Ovary (tissue), 9 donors: Measurements from ENCODE around the gene CMTM5. TPM values are rescaled to one million over a fixed set of nuclear protein-coding genes. Genes with fewer than 3 reads are reported as not detected.

Experiments used
- DNase-seq, 5 donors: peaks; one replicate each; pipeline ENCODE4 v3.0.0-alpha.2; 2019 to 2020
- H3K27ac ChIP-seq, 2 donors: fragments of 200-600 bp; one replicate each; pipeline versions ENCODE4 v1.5.1 to v1.8.0; 2019 to 2022
- H3K27me3 ChIP-seq: fragments of 200-600 bp; one replicate; pipeline ENCODE4 v1.8.0; 2022
- H3K36me3 ChIP-seq: fragments of 200-600 bp; sonication (generic); one replicate; pipeline ENCODE4 v1.5.1; 2019
- H3K4me1 ChIP-seq: one replicate; pipeline ENCODE4 v1.8.1; 2013; ENCODE audit warnings: mild to moderate bottlenecking, moderate library complexity; ENCODE audit not compliant: insufficient read depth
- H3K4me3 ChIP-seq: fragments of 200-600 bp; sonication (generic); one replicate; pipeline ENCODE4 v1.5.1; 2017
- H3K9me3 ChIP-seq, 2 donors: fragments of 200-600 bp in 1 of 2; sonication (generic) in 1 of 2; one replicate each; pipeline versions ENCODE4 v1.5.1 to v1.8.1; 2013 to 2019; ENCODE audit warnings: mild to moderate bottlenecking in 1 of 2, moderate library complexity in 1 of 2
- EP300 ChIP-seq: sonication (generic); formaldehyde crosslinking; IDR thresholded peaks from one replicate; pipeline ENCODE4 v1.6.1; 2017; ENCODE audit warnings: antibody characterized with exemption
- POLR2A ChIP-seq: fragments of 450-650 bp; IDR thresholded peaks from one replicate; pipeline ENCODE4 v1.6.1; 2017; ENCODE audit warnings: antibody characterized with exemption, mild to moderate bottlenecking, moderate library complexity
- WGBS, 3 donors: extraction: QIAGEN DNeasy Blood & Tissue Kit in 1 of 3; methylation state at CpG; one replicate each; pipeline versions ENCODE4 v1.1.5 to v1.1.7; 2013 to 2017; 5-methylcytosine and 5-hydroxymethylcytosine counted together
- intact Hi-C, 4 donors: fragments of 100-400 bp; cut with DNase I; formaldehyde crosslinking; loops; one replicate each; pipeline versions ENCODE4 v1.11.0 to v1.15.1; 2022 to 2023
- polyA plus RNA-seq, 2 donors: library from polyadenylated mRNA; stranded (reverse); fragments of 200-250 nt in 1 of 2; fragments of 350-450 nt in 1 of 2; fragmentation: Illumina TruSeq in 1 of 2; extraction: RNeasy Lipid Tissue Mini Kit (QIAGEN cat#74804) in 1 of 2; gene quantifications; one replicate each; pipeline ENCODE4 v1.2.3, GENCODE V29; 2013 to 2014
- total RNA-seq, 7 donors: library from RNA; depleted of rRNA in 2 of 7; stranded (reverse); fragments of >200 nt in 2 of 7; fragmentation: NEBNext Ultra II Directional in 3 of 7; extraction: Animal tissue kit (Norgen Biotek cat#: 25700) in 3 of 7; gene quantifications; one replicate each; pipeline versions ENCODE4 v1.1.0 to v1.2.4, GENCODE V29; 2016 to 2023
- TF ChIP-seq, protein P1 (sequence below), 3 donors: fragments of 450-650 bp in 2 of 3; fragments of 200-600 bp in 1 of 3; IDR thresholded peaks; one replicate each; pipeline versions ENCODE4 v1.5.1 to v1.8.0; 2016 to 2022; ENCODE audit warnings: antibody characterized with exemption in 3 of 3, mild to moderate bottlenecking in 1 of 3
- donor health status: DM: no; HTN: no; CAD: no; lungs with moderate emphysema.
- donor health status: DM: no; HTN: no; CAD: no.
- donor health status: Bipolar disorder and iron deficiency.
- donor health status: DM: yes; HTN: yes; CAD: no.
- donor health status: DM: no; HTN: no; CAD: no.
- donor health status: DM: yes; HTN: yes; CAD: no.

CMTM5 gene
- total and polyA plus RNA-seq, 9 donors = 0.16 to 1.1 (median 0.48) TPM; not detected in 6

DNA sequence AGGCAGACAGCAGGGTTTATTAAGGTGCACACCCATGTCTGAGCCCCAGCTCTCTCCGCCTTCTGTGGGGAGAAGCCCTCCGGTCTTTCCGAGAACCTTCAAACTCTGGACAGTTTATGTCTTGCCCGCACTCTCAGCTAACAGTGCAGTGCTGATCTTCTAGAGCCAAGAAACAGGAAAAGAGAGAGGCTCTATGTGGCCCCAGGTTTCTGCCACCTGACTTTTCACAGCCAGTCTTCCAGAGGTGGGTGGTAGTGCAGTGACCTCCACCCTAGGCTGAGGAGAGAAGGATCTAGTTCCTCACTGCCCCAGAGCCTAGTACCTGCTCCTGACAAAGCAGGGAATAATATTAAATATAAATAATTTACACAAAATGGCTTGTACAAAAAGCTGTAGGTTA, 20.2 kb upstream of the CMTM5 start:
- intact Hi-C loops = no loop called here
- WGBS, 3 donors = 92 to 100% (median 94%) methylated on average over 4 of the region's 4 CpGs
- H3K27ac ChIP-seq = no peak overlapping the region

DNA sequence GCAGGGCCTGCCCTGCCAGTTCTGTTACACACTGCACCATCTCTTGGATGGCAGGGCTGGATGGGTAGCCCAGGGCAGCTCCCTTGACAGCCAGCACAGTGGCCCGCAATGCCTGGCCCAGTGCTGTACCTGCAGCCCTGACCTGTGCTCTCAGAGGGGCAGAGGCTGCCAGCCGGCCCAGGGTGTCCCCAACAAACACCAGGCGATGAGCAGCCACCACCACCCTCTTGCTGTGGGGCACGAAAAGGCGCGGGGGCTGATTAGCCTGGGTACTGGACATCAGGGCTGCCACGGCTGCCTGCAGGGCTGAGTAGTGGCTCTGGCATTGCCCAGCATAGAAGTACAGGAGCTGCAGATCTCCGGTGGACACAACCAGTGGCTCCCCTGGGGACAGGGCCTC, 19.6 kb upstream of the CMTM5 start:
- no peak overlapping the region for H3K4me3 ChIP-seq
- H3K27ac ChIP-seq = no peak overlapping the region
- intact Hi-C loops = no loop called here
- no peaks in the 10 kb centered on the region for H3K27me3 ChIP-seq
- H3K4me1 ChIP-seq = no peaks in the 10 kb centered on the region
- H3K9me3 ChIP-seq = no peaks in the 10 kb centered on the region
- H3K36me3 ChIP-seq = no peaks in the 10 kb centered on the region
- DNase-seq = no peak
- TF ChIP-seq, protein P1, sequence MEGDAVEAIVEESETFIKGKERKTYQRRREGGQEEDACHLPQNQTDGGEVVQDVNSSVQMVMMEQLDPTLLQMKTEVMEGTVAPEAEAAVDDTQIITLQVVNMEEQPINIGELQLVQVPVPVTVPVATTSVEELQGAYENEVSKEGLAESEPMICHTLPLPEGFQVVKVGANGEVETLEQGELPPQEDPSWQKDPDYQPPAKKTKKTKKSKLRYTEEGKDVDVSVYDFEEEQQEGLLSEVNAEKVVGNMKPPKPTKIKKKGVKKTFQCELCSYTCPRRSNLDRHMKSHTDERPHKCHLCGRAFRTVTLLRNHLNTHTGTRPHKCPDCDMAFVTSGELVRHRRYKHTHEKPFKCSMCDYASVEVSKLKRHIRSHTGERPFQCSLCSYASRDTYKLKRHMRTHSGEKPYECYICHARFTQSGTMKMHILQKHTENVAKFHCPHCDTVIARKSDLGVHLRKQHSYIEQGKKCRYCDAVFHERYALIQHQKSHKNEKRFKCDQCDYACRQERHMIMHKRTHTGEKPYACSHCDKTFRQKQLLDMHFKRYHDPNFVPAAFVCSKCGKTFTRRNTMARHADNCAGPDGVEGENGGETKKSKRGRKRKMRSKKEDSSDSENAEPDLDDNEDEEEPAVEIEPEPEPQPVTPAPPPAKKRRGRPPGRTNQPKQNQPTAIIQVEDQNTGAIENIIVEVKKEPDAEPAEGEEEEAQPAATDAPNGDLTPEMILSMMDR (IDR thresholded peaks at IDR 0.05) = no peak
- no peak for TF ChIP-seq EP300
- TF ChIP-seq POLR2A = no peak
- WGBS, 3 donors = 77 to 87% (median 80%) methylated on average over 8 of the region's 8 CpGs

More for the DNA sequence above, 20.2 kb upstream of the CMTM5 start:
- no peak for TF ChIP-seq POLR2A
- TF ChIP-seq EP300 = no peak
- DNase-seq = no peak
- no peaks in the 10 kb centered on the region for H3K27me3 ChIP-seq
- no peaks in the 10 kb centered on the region for H3K36me3 ChIP-seq
- H3K9me3 ChIP-seq = no peaks in the 10 kb centered on the region
- H3K4me1 ChIP-seq = peaks cover 2% of the 10 kb centered on the region
- no peak overlapping the region for H3K4me3 ChIP-seq

DNA sequence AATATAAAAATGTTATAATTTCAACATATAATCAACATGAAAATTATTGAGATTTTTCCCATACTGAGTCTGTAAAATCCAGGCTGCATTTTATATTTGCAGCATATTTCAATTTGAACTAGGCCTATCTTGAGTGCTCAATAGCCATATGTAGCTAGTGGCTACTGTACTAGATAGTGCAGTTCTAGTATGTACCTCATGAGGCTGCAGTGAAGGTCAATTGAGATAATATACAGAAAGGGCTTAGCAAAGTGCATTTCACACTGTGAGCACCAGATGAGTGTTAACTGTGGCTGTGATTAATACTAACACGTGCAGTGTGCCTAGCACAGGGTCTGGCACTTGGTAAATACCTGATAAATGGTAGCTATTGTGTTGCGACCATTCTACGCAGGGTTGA, 18.8 kb upstream of the CMTM5 start:
- Histone ChIP-seq H3K4me1 (no peaks in the 10 kb centered on the region), H3K4me3 (no peak overlapping the region), H3K36me3 (no peaks in the 10 kb centered on the region), H3K9me3 (no peaks in the 10 kb centered on the region), H3K27me3 (no peaks in the 10 kb centered on the region), H3K27ac (no peak overlapping the region)
- intact Hi-C loops = no loop called here
- DNase-seq = no peak
- TF ChIP-seq POLR2A (no peak), EP300 (no peak)
- TF ChIP-seq, protein P1 (IDR thresholded peaks at IDR 0.05) = no peak
- WGBS, 3 donors = 53 to 59% (median 58%) methylated on average over 3 of the region's 3 CpGs

DNA sequence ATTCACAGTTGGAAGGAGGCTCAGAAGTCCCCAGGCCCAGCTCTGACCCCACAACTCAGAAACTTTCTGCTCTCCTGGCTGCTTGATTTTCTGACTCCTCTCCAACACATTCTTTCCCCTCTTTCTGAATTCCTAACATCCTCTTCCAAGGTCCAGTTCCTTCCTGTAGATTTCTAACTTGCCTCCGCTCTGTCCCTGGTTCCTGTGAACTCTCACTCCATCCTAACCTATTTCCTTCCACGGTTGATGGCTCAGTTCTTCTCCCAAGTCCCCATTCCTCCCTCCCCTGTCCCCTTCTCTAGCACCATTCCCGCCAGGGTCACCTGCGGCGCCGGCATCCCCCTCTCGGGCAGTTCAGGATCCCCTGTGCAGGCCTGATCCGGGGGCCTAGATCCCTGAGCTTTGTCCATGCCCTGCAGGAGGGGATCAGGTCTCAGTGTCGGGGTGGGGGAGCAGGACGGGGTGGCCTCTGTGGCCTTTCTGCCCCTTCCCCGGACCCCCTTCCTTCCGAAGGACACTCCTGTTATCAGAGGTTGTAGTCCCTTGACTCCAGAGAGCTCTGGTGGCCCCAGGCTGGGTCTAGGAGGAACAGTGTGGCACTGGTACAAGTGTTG, 18.2 kb upstream of the CMTM5 start:
- intact Hi-C loops = no loop called here
- no peaks in the 10 kb centered on the region for H3K27me3 ChIP-seq
- no peak overlapping the region for H3K4me3 ChIP-seq
- H3K27ac ChIP-seq = no peak overlapping the region
- H3K9me3 ChIP-seq = no peaks in the 10 kb centered on the region
- no peaks in the 10 kb centered on the region for H3K4me1 ChIP-seq
- WGBS, 3 donors = 64 to 73% (median 69%) methylated on average over 12 of the region's 12 CpGs
- DNase-seq = no peak
- H3K36me3 ChIP-seq = no peaks in the 10 kb centered on the region
- TF ChIP-seq EP300 (no peak), POLR2A (no peak)
- TF ChIP-seq, protein P1 (IDR thresholded peaks at IDR 0.05) = no peak

DNA sequence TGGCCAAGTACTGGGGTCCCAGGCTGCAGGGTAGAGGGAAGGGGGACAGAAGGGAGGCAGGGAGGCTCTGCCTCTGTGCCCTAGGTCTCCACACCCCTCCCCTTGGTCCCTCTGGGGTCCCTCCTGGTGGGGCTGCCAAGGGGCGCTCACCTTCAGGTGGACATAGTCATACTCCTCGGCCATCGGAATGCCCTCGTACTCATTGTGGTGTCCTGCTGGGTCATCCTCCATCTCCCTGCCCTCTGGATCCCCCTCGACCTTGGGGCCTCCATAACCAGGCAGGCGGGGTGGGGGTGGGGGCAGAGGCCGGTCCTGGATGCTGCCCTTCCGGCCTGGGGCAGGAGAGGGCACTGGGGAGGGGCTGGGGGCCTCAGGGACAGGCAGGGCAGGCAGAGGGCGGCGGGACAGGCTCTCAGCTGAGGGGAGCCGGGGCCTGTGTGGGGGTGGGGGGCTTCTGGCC, 17.6 kb upstream of the CMTM5 start:
- Histone ChIP-seq H3K9me3 (no peaks in the 10 kb centered on the region), H3K27ac (no peak overlapping the region), H3K27me3 (no peaks in the 10 kb centered on the region), H3K4me3 (no peak overlapping the region), H3K4me1 (no peaks in the 10 kb centered on the region), H3K36me3 (no peaks in the 10 kb centered on the region)
- TF ChIP-seq, protein P1 (IDR thresholded peaks at IDR 0.05) = no peak
- WGBS, 3 donors = 73 to 80% (median 80%) methylated on average over 11 of the region's 11 CpGs
- intact Hi-C loops = no loop called here
- DNase-seq = no peak
